Endothelial cell of umbilical vein (primary cell): ENCODE data around the gene GAL3ST2. TPM values are rescaled to one million over a fixed set of nuclear protein-coding genes. Genes with fewer than 3 reads are reported as not detected.

Experiments used
- BruUV-seq: library from RNA; stranded (reverse); fragments of 400-500 nt; replicated peaks from 2 replicates; lab custom pipeline; 2021; lab: Mats Ljungman, UMichigan
- CTCF ChIA-PET: fragments of 300-600, 350-600 bp; sonication (Branson Sonifier 250); formaldehyde crosslinking; loops from one replicate; lab custom pipeline; 2021; ENCODE audit warnings: antibody characterized with exemption, inconsistent platforms; lab: Charles Lee
- POLR2A ChIA-PET: fragments of 300-600, 350-600 bp; sonication (Branson Sonifier 250); formaldehyde crosslinking; loops from one replicate; lab custom pipeline; 2021; ENCODE audit warnings: antibody characterized with exemption, inconsistent platforms; lab: Charles Lee
- DNase-seq: peaks from one replicate; pipeline ENCODE4 v3.0.0-alpha.2; 2011; ENCODE audit warnings: low read depth, low spot score
- FAIRE-seq: peaks from 2 replicates; lab custom pipeline; 2011; peaks lifted over from hg19 to GRCh38; lab: Jason Lieb, UNC
- H2AFZ ChIP-seq: 2 replicates; pipeline ENCODE4 v1.6.0; 2012; ENCODE audit warnings: low read depth, low read length, control low read depth, inconsistent platforms
- H3K27ac ChIP-seq: 2 replicates; pipeline ENCODE4 v1.5.1; 2011; ENCODE audit warnings: low read depth, mild to moderate bottlenecking, control low read depth, low read length, moderate library complexity; ENCODE audit not compliant: insufficient read depth
- H3K27me3 ChIP-seq, 2 experiments: 2 replicates each; pipeline versions ENCODE4 v1.6.0 to v1.6.1; 2011; ENCODE audit warnings: low read length in 2 of 2, mixed read lengths in 1 of 2; ENCODE audit not compliant: control insufficient read depth in 2 of 2, insufficient read depth in 2 of 2
- H3K36me3 ChIP-seq, 2 experiments: 2 replicates in 1 of 2; 3 replicates in 1 of 2; pipeline ENCODE4 v1.5.1; 2011; ENCODE audit warnings: low read length in 2 of 2, mild to moderate bottlenecking in 1 of 2, moderate library complexity in 1 of 2; ENCODE audit not compliant: control insufficient read depth in 2 of 2, insufficient read depth in 2 of 2; ENCODE audit errors: extremely low read depth in 1 of 2
- H3K4me1 ChIP-seq: 3 replicates; pipeline ENCODE4 v1.5.1; 2011; ENCODE audit warnings: mild to moderate bottlenecking, low read length; ENCODE audit not compliant: control insufficient read depth, insufficient read depth; ENCODE audit errors: extremely low read depth
- H3K4me2 ChIP-seq: 2 replicates; pipeline ENCODE4 v1.6.1; 2011; ENCODE audit warnings: low read length, control low read depth, mixed read lengths; ENCODE audit not compliant: insufficient read depth
- H3K4me3 ChIP-seq, 3 experiments: fragments of 200-600 bp in 1 of 3; sonication (generic), shearing (Covaris generic) in 1 of 3; replicated peaks in 1 of 3; 2 replicates each; pipeline ENCODE4 v1.5.1; 2011 to 2016; ENCODE audit warnings: control low read depth in 3 of 3, low read length in 3 of 3, mild to moderate bottlenecking in 2 of 3, inconsistent platforms in 1 of 3, low read depth in 1 of 3, moderate library complexity in 1 of 3; ENCODE audit not compliant: insufficient read depth in 1 of 3
- H3K79me2 ChIP-seq: 2 replicates; pipeline ENCODE4 v1.6.0; 2012; ENCODE audit warnings: low read length, inconsistent platforms; ENCODE audit not compliant: control insufficient read depth, insufficient read depth
- H3K9ac ChIP-seq: replicated peaks from 2 replicates; pipeline ENCODE3; 2011; ENCODE audit warnings: low read length, control low read depth; ENCODE audit not compliant: insufficient read depth; ENCODE audit errors: extremely low read depth
- H3K9me1 ChIP-seq: replicated peaks from 3 replicates; pipeline ENCODE4 v1.6.0; 2011; ENCODE audit warnings: mild to moderate bottlenecking, low read length; ENCODE audit not compliant: control insufficient read depth, insufficient read depth; ENCODE audit errors: extremely low read depth
- H3K9me3 ChIP-seq: replicated peaks from 2 replicates; pipeline ENCODE4 v1.5.1; 2012; ENCODE audit warnings: low read length, inconsistent platforms; ENCODE audit not compliant: control insufficient read depth, insufficient read depth
- H4K20me1 ChIP-seq: replicated peaks from 2 replicates; pipeline ENCODE3; 2011; ENCODE audit warnings: mild to moderate bottlenecking, low read length; ENCODE audit not compliant: control insufficient read depth, insufficient read depth; ENCODE audit errors: extremely low read depth
- CTCF ChIP-seq, 2 donors: IDR thresholded peaks; 1 replicate in 1 of 2; 2 replicates in 1 of 2; pipeline ENCODE4 v1.5.1; 2011; ENCODE audit warnings: low read length in 2 of 2, mild to moderate bottlenecking in 2 of 2, moderate library complexity in 2 of 2, control low read depth in 1 of 2, inconsistent platforms in 1 of 2, low read depth in 1 of 2; ENCODE audit not compliant: insufficient read depth in 1 of 2; ENCODE audit errors: extremely low read depth in 1 of 2
- EZH2 ChIP-seq: IDR thresholded peaks from 2 replicates; pipeline ENCODE4 v1.6.1; 2012; ENCODE audit warnings: borderline replicate concordance, low read depth, mild to moderate bottlenecking, moderate library complexity, low read length, inconsistent platforms; ENCODE audit not compliant: severe bottlenecking
- FOS ChIP-seq: IDR thresholded peaks from 2 replicates; pipeline ENCODE4 v1.6.1; 2011; ENCODE audit warnings: mild to moderate bottlenecking, low read length, moderate library complexity, borderline replicate concordance; ENCODE audit not compliant: insufficient read depth
- GATA2 ChIP-seq: IDR thresholded peaks from 2 replicates; pipeline ENCODE4 v1.7.0; 2011; ENCODE audit warnings: low read depth, mild to moderate bottlenecking, moderate library complexity, mixed read lengths, low read length; ENCODE audit not compliant: insufficient read length, insufficient read depth
- JUN ChIP-seq: IDR thresholded peaks from 2 replicates; pipeline ENCODE4 v1.6.1; 2011; ENCODE audit warnings: borderline replicate concordance, low read depth; ENCODE audit not compliant: insufficient read length, insufficient read depth
- MAX ChIP-seq: IDR thresholded peaks from 2 replicates; pipeline ENCODE4 v1.6.1; 2011; ENCODE audit not compliant: insufficient read depth, insufficient read length
- MYC ChIP-seq: IDR thresholded peaks from one replicate; pipeline ENCODE4 v1.6.1; 2011; ENCODE audit warnings: mild to moderate bottlenecking, low read depth, low read length
- POLR2A ChIP-seq: IDR thresholded peaks from 2 replicates; pipeline ENCODE4 v1.6.1; 2012; ENCODE audit warnings: low read depth, mild to moderate bottlenecking, control low read depth, low read length
- POLR2AphosphoS5 ChIP-seq: IDR thresholded peaks from 2 replicates; pipeline ENCODE4 v1.6.1; 2012; ENCODE audit warnings: low read depth, mild to moderate bottlenecking, control low read depth, low read length, moderate library complexity; ENCODE audit not compliant: insufficient read depth
- dilution Hi-C: fragments of 300-500 bp; cut with MboI; formaldehyde crosslinking; loops from one replicate; pipeline ENCODE4 v1.15.0; 2019; ENCODE audit warnings: low sequenced_read_pairs; ENCODE audit not compliant: extremely low pct_ligation_motif_present
- intact Hi-C: fragments of 100-400 bp; cut with micrococcal nuclease; formaldehyde crosslinking; loops from one replicate; pipeline ENCODE4 v1.10.0; 2022
- polyA plus RNA-seq, 4 experiments: library from polyadenylated mRNA; depleted of rRNA in 3 of 4; stranded (reverse) in 3 of 4; unstranded in 1 of 4; fragments of >200 nt; gene quantifications; 2 replicates each; pipeline versions ENCODE4 v1.2.1 to v1.2.3, GENCODE V29; 2011 to 2012; ENCODE audit warnings: missing spikeins in 1 of 4
- total RNA-seq: library from RNA; stranded (reverse); gene quantifications from 2 replicates; pipeline ENCODE4 v1.2.3, GENCODE V29; 2021

The GAL3ST2 gene
- total and polyA plus RNA-seq, 2 donors (not counting 3 experiments of a cell fraction or from before 2014, with no cell fraction given): not detected

GRCh38 chr2:241743620-241744019 lies 33.0 kb upstream of the GAL3ST2 start:
- TF ChIP-seq MAX (no peak), MYC (no peak), JUN (no peak), CTCF (IDR thresholded peaks at IDR 0.05; ENCODE audit: extremely low read depth in 1 of 2, insufficient read depth in 1 of 2, low read depth in 1 of 2, low read length in 2 of 2) (no peak), FOS (no peak), GATA2 (no peak), EZH2 (no peak), POLR2A (no peak), POLR2AphosphoS5 (no peak)
- Histone ChIP-seq H3K4me3 (no peak overlapping the region), H2AFZ (no peak overlapping the region), H3K9me3 (no peaks in the 10 kb centered on the region), H3K9ac (no peak overlapping the region), H3K79me2 (no peaks in the 10 kb centered on the region), H3K9me1 (no peaks in the 10 kb centered on the region), H3K36me3 (peaks cover 2 to 18% of the 10 kb centered on the region in 2 experiments), H3K27ac (no peak overlapping the region), H3K4me2 (no peak overlapping the region), H3K27me3 (no peaks in the 10 kb centered on the region), H4K20me1 (no peaks in the 10 kb centered on the region), H3K4me1 (peaks cover 2% of the 10 kb centered on the region)
- no TSS peak for BruUV-seq
- DNase-seq (no peak), FAIRE-seq (no peak)
- intact Hi-C loops (no loop called here), dilution Hi-C loops (no loop called here)
- CTCF ChIA-PET: interaction anchor here (1.5 kb wide), 1 partner anchor 15 kb away, joined by 3 read pairs; no protein-coding TSS in a partner anchor
- POLR2A ChIA-PET: no interaction called here
